HG03442 (cell line): ENCODE measurements around the gene CCNG2.

Experiments used
- ATAC-seq: cut with Tn5 transposase; IDR thresholded peaks from one replicate; pipeline ENCODE4 v1.9.1; 2021; ENCODE audit warnings: mild to moderate bottlenecking, moderate library complexity; ENCODE audit not compliant: unreplicated experiment

CCNG2 gene

GRCh38 chr4:77146186-77147078 lies 10.6 kb upstream of the CCNG2 start:
- ATAC-seq = no peak

- ATAC-seq = no peak
Observed at GRCh38 chr4:77147079-77147782, 9.8 kb upstream of the CCNG2 start.

GRCh38 chr4:77148078-77148477 lies 8.9 kb upstream of the CCNG2 start:
- no peak for ATAC-seq

GRCh38 chr4:77149789-77150188 lies 7.2 kb upstream of the CCNG2 start:
- no peak for ATAC-seq

GRCh38 chr4:77151241-77151640 lies 5.8 kb upstream of the CCNG2 start:
- no peak for ATAC-seq

GRCh38 chr4:77152421-77152820 lies 4.6 kb upstream of the CCNG2 start:
- no peak for ATAC-seq

- no peak for ATAC-seq
Observed at GRCh38 chr4:77153006-77153405, 4.0 kb upstream of the CCNG2 start.

GRCh38 chr4:77154065-77154464 lies 2.9 kb upstream of the CCNG2 start:
- no peak for ATAC-seq

- ATAC-seq = no peak
Observed at GRCh38 chr4:77154761-77155499, 2.1 kb upstream of the CCNG2 start.

GRCh38 chr4:77155631-77156452 lies 1.2 kb upstream of the CCNG2 start:
- ATAC-seq = no peak

- ATAC-seq = peak; percentile 87
Observed at GRCh38 chr4:77156533-77156911, 485 bp upstream of the CCNG2 start.

- peak; percentile 58 for ATAC-seq
Observed at GRCh38 chr4:77157859-77158486, 966 bp downstream of the CCNG2 start.

- no peak for ATAC-seq
Observed at GRCh38 chr4:77158487-77158861, 1.5 kb downstream of the CCNG2 start.

GRCh38 chr4:77159806-77160205 lies 2.8 kb downstream of the CCNG2 start:
- no peak for ATAC-seq

GRCh38 chr4:77163641-77164040 lies 6.6 kb downstream of the CCNG2 start:
- ATAC-seq = no peak

- no peak for ATAC-seq
Observed at GRCh38 chr4:77167173-77167572, 10.2 kb downstream of the CCNG2 start.

GRCh38 chr4:77167866-77168265 lies 10.9 kb downstream of the CCNG2 start:
- ATAC-seq = no peak

GRCh38 chr4:77169481-77169880 lies 12.5 kb downstream of the CCNG2 start:
- no peak for ATAC-seq

- no peak for ATAC-seq
Observed at GRCh38 chr4:77170926-77171325, 13.9 kb downstream of the CCNG2 start.

GRCh38 chr4:77172336-77172735 lies 15.3 kb downstream of the CCNG2 start:
- no peak for ATAC-seq
